ENCODE data around the gene DENND5B.

- TF ChIP-seq CTCF (conservative IDR thresholded peaks at IDR 0.05; ENCODE audit: low read depth, low read length): no peak
- TF ChIP-seq POLR2A (IDR thresholded peaks at IDR 0.05; ENCODE audit: low read depth, low read length): no peak
- TF ChIP-seq MAFK (IDR thresholded peaks at IDR 0.05; ENCODE audit: low read depth, low read length): no peak
- TF ChIP-seq SMC3 (IDR thresholded peaks at IDR 0.05; ENCODE audit: low read depth, low read length): no peak
- TF ChIP-seq CHD1 (IDR thresholded peaks at IDR 0.05; ENCODE audit: low read depth, low read length): no peak
- TF ChIP-seq MXI1 (IDR thresholded peaks at IDR 0.05; ENCODE audit: borderline replicate concordance, low read depth, low read length): no peak
- no peak for TF ChIP-seq RAD21 (IDR thresholded peaks at IDR 0.05; ENCODE audit: low read length)
- no peak for TF ChIP-seq RCOR1 (IDR thresholded peaks at IDR 0.05; ENCODE audit: insufficient replicate concordance, low read length)
- no peak for TF ChIP-seq BHLHE40 (IDR thresholded peaks at IDR 0.05; ENCODE audit: low read depth, low read length)
- no peak for TF ChIP-seq FOS (IDR thresholded peaks at IDR 0.05; ENCODE audit: low read depth, low read length)
These were observed 178.6 kb downstream of the DENND5B start for GRCh38 chr12:31412292-31412801.

Data from IMR-90 (cell line).